Central memory CD8-positive, alpha-beta T cell (primary cell): ENCODE results near the gene RBM18.

Experiments used
- ATAC-seq: fragments of 150-1000 bp; cut with Tn5 transposase; replicated peaks from 2 replicates; pipeline ENCODE4 v1.10.0; 2022; ENCODE audit warnings: mild to moderate bottlenecking, moderate FRiP score, moderate number of reproducible peaks; ENCODE audit not compliant: poor library complexity, severe bottlenecking; ENCODE audit errors: extremely low read depth
- DNase-seq, 2 donors: peaks; one replicate each; pipeline ENCODE4 v3.0.0; 2021; ENCODE audit warnings: low spot score in 2 of 2
- H3K27ac Mint-ChIP-seq: one replicate; pipeline ENCODE4 v1.8.0; 2022; ENCODE audit warnings: low read depth, mild to moderate bottlenecking, moderate library complexity, mixed read lengths
- H3K27me3 Mint-ChIP-seq: one replicate; pipeline ENCODE4 v1.8.0; 2022; ENCODE audit warnings: mixed read lengths
- H3K36me3 Mint-ChIP-seq: one replicate; pipeline ENCODE4 v1.8.0; 2022; ENCODE audit warnings: mild to moderate bottlenecking, moderate library complexity, mixed read lengths; ENCODE audit not compliant: insufficient read depth
- H3K4me1 Mint-ChIP-seq: one replicate; pipeline ENCODE4 v1.8.0; 2022; ENCODE audit warnings: mixed read lengths
- H3K4me3 Mint-ChIP-seq: one replicate; pipeline ENCODE4 v1.8.0; 2022; ENCODE audit warnings: mild to moderate bottlenecking, moderate library complexity, mixed read lengths
- H3K9me3 Mint-ChIP-seq: one replicate; pipeline ENCODE4 v1.8.0; 2022; ENCODE audit warnings: mixed read lengths

The RBM18 gene

GRCh38 chr9:122204491-122204890 lies 60.1 kb downstream of the RBM18 start:
- no peaks in the 10 kb centered on the region for H3K9me3 Mint-ChIP-seq
- H3K27ac Mint-ChIP-seq: no peak overlapping the region
- H3K4me3 Mint-ChIP-seq: no peak overlapping the region
- peaks cover 32% of the 10 kb centered on the region for H3K27me3 Mint-ChIP-seq
- no peaks in the 10 kb centered on the region for H3K36me3 Mint-ChIP-seq
- H3K4me1 Mint-ChIP-seq: no peaks in the 10 kb centered on the region
- ATAC-seq (no peak), DNase-seq (no peak)

- peaks cover 31% of the 10 kb centered on the region for H3K27me3 Mint-ChIP-seq
- ATAC-seq (no peak), DNase-seq (no peak)
- no peaks in the 10 kb centered on the region for H3K9me3 Mint-ChIP-seq
- H3K36me3 Mint-ChIP-seq: no peaks in the 10 kb centered on the region
- H3K27ac Mint-ChIP-seq: no peak overlapping the region
- no peaks in the 10 kb centered on the region for H3K4me1 Mint-ChIP-seq
- H3K4me3 Mint-ChIP-seq: no peak overlapping the region
Measured at GRCh38 chr9:122204055-122204454, 60.6 kb downstream of the RBM18 start.

- H3K4me1 Mint-ChIP-seq: no peaks in the 10 kb centered on the region
- no peak overlapping the region for H3K4me3 Mint-ChIP-seq
- DNase-seq (no peak), ATAC-seq (no peak)
- H3K27ac Mint-ChIP-seq: no peak overlapping the region
- H3K36me3 Mint-ChIP-seq: no peaks in the 10 kb centered on the region
- H3K27me3 Mint-ChIP-seq: peaks cover 22% of the 10 kb centered on the region
- H3K9me3 Mint-ChIP-seq: no peaks in the 10 kb centered on the region
Measured at GRCh38 chr9:122202111-122202510, 62.5 kb downstream of the RBM18 start.

- DNase-seq (no peak), ATAC-seq (no peak)
- Mint-ChIP-seq H3K36me3 (no peaks in the 10 kb centered on the region), H3K9me3 (no peaks in the 10 kb centered on the region), H3K27me3 (peaks cover 22% of the 10 kb centered on the region), H3K4me1 (no peaks in the 10 kb centered on the region), H3K4me3 (no peak overlapping the region), H3K27ac (no peak overlapping the region)
Measured at GRCh38 chr9:122201641-122202040, 63.0 kb downstream of the RBM18 start.

GRCh38 chr9:122200960-122201595 lies 63.6 kb downstream of the RBM18 start:
- Mint-ChIP-seq H3K27me3 (peaks cover 16% of the 10 kb centered on the region), H3K4me3 (no peak overlapping the region), H3K27ac (no peak overlapping the region), H3K9me3 (no peaks in the 10 kb centered on the region), H3K36me3 (no peaks in the 10 kb centered on the region), H3K4me1 (no peaks in the 10 kb centered on the region)
- ATAC-seq (no peak), DNase-seq (no peak)

- Mint-ChIP-seq H3K9me3 (no peaks in the 10 kb centered on the region), H3K27me3 (peaks cover 16% of the 10 kb centered on the region), H3K4me1 (no peaks in the 10 kb centered on the region), H3K36me3 (no peaks in the 10 kb centered on the region), H3K27ac (no peak overlapping the region), H3K4me3 (no peak overlapping the region)
- no peak for ATAC-seq
- no peak for DNase-seq
Measured at GRCh38 chr9:122197882-122198281, 66.8 kb downstream of the RBM18 start.

- Mint-ChIP-seq H3K9me3 (no peaks in the 10 kb centered on the region), H3K4me1 (no peaks in the 10 kb centered on the region), H3K4me3 (no peak overlapping the region), H3K27me3 (peaks cover 16% of the 10 kb centered on the region), H3K27ac (no peak overlapping the region), H3K36me3 (no peaks in the 10 kb centered on the region)
- no peak for ATAC-seq
- no peak for DNase-seq
Measured at GRCh38 chr9:122197426-122197825, 67.2 kb downstream of the RBM18 start.

GRCh38 chr9:122195875-122196274 lies 68.8 kb downstream of the RBM18 start:
- H3K4me3 Mint-ChIP-seq: no peak overlapping the region
- ATAC-seq (no peak), DNase-seq (no peak)
- no peaks in the 10 kb centered on the region for H3K36me3 Mint-ChIP-seq
- H3K9me3 Mint-ChIP-seq: no peaks in the 10 kb centered on the region
- H3K27ac Mint-ChIP-seq: no peak overlapping the region
- peaks cover 16% of the 10 kb centered on the region for H3K27me3 Mint-ChIP-seq
- H3K4me1 Mint-ChIP-seq: no peaks in the 10 kb centered on the region

GRCh38 chr9:122193651-122194050 lies 71.0 kb downstream of the RBM18 start:
- Mint-ChIP-seq H3K4me1 (no peaks in the 10 kb centered on the region), H3K27ac (no peak overlapping the region), H3K4me3 (no peak overlapping the region), H3K27me3 (peaks cover 11% of the 10 kb centered on the region), H3K36me3 (no peaks in the 10 kb centered on the region), H3K9me3 (no peaks in the 10 kb centered on the region)
- DNase-seq (no peak), ATAC-seq (no peak)

- DNase-seq: no peak
- H3K27ac Mint-ChIP-seq: no peak overlapping the region
- no peaks in the 10 kb centered on the region for H3K9me3 Mint-ChIP-seq
- no peak for ATAC-seq
- peaks cover 9% of the 10 kb centered on the region for H3K27me3 Mint-ChIP-seq
- no peak overlapping the region for H3K4me3 Mint-ChIP-seq
- H3K4me1 Mint-ChIP-seq: no peaks in the 10 kb centered on the region
- no peaks in the 10 kb centered on the region for H3K36me3 Mint-ChIP-seq
Measured at GRCh38 chr9:122192914-122193525, 71.6 kb downstream of the RBM18 start.

GRCh38 chr9:122192261-122192875 lies 72.3 kb downstream of the RBM18 start:
- H3K36me3 Mint-ChIP-seq: no peaks in the 10 kb centered on the region
- no peak overlapping the region for H3K27ac Mint-ChIP-seq
- no peaks in the 10 kb centered on the region for H3K9me3 Mint-ChIP-seq
- no peak for DNase-seq
- H3K27me3 Mint-ChIP-seq: peaks cover 8% of the 10 kb centered on the region
- ATAC-seq: no peak
- H3K4me1 Mint-ChIP-seq: no peaks in the 10 kb centered on the region
- H3K4me3 Mint-ChIP-seq: no peak overlapping the region

GRCh38 chr9:122191584-122191983 lies 73.1 kb downstream of the RBM18 start:
- H3K9me3 Mint-ChIP-seq: no peaks in the 10 kb centered on the region
- no peaks in the 10 kb centered on the region for H3K27me3 Mint-ChIP-seq
- no peak overlapping the region for H3K27ac Mint-ChIP-seq
- no peak overlapping the region for H3K4me3 Mint-ChIP-seq
- no peaks in the 10 kb centered on the region for H3K36me3 Mint-ChIP-seq
- H3K4me1 Mint-ChIP-seq: no peaks in the 10 kb centered on the region
- ATAC-seq: no peak
- DNase-seq: no peak
